ENCODE measurements around the gene FAM171A1.

DNA sequence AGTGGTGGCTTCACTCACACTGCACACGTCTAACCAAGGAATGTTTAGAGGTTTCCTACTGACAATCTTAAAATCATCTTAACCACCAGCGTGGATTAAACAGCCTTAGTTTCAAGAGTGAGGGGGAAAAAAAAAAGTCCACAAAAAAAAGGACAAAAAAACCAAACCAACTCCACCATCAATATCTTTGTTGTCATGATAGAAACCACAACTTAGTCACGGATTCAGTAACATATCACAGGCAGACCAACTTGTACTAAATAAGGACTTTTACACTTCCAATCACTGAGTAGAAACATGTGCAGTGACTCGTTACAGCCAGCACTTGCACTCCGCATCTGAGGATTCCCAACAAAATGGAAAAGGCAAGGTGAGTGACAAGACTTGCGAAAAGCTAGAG, 46.5 kb downstream of the FAM171A1 start:
- TF ChIP-seq, protein P1, sequence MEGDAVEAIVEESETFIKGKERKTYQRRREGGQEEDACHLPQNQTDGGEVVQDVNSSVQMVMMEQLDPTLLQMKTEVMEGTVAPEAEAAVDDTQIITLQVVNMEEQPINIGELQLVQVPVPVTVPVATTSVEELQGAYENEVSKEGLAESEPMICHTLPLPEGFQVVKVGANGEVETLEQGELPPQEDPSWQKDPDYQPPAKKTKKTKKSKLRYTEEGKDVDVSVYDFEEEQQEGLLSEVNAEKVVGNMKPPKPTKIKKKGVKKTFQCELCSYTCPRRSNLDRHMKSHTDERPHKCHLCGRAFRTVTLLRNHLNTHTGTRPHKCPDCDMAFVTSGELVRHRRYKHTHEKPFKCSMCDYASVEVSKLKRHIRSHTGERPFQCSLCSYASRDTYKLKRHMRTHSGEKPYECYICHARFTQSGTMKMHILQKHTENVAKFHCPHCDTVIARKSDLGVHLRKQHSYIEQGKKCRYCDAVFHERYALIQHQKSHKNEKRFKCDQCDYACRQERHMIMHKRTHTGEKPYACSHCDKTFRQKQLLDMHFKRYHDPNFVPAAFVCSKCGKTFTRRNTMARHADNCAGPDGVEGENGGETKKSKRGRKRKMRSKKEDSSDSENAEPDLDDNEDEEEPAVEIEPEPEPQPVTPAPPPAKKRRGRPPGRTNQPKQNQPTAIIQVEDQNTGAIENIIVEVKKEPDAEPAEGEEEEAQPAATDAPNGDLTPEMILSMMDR (conservative IDR thresholded peaks at IDR 0.05 in 1 of 2, IDR thresholded peaks at IDR 0.05 in 1 of 2; ENCODE audit: extremely low read depth in 1 of 2, insufficient read depth in 1 of 2, low read depth in 1 of 2, low read length in 2 of 2) = no peak
- TF ChIP-seq EZH2 (IDR thresholded peaks at IDR 0.05; ENCODE audit: borderline replicate concordance, low read length) = no peak
